Measurements from ENCODE around the gene SURF6.

Gene SURF6

DNA sequence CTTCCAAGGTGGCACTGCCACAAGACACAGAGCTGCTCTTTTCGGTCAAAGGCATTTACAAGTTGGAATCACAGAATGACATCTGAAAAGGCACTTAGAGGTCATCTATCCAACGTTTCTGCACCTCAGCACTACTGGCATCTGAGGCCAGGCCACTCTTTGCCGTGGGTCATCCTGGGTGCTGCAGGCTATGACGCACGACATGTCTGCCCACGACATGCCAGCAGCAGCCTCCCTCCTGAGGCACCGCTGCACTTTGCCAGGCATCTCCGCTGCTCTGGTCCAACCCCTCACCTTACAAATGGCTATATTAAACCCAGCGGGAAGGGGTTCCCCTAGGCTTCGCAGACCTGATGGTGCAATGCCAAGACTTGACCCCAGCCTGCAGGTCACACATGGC lies 31.8 kb upstream of the SURF6 start:
- DNase-seq, result no peak

GRCh38 chr9:133367221-133367620 lies 31.2 kb upstream of the SURF6 start:
- no peak for DNase-seq

GRCh38 chr9:133366435-133366834 lies 30.4 kb upstream of the SURF6 start:
- no peak for DNase-seq

DNA sequence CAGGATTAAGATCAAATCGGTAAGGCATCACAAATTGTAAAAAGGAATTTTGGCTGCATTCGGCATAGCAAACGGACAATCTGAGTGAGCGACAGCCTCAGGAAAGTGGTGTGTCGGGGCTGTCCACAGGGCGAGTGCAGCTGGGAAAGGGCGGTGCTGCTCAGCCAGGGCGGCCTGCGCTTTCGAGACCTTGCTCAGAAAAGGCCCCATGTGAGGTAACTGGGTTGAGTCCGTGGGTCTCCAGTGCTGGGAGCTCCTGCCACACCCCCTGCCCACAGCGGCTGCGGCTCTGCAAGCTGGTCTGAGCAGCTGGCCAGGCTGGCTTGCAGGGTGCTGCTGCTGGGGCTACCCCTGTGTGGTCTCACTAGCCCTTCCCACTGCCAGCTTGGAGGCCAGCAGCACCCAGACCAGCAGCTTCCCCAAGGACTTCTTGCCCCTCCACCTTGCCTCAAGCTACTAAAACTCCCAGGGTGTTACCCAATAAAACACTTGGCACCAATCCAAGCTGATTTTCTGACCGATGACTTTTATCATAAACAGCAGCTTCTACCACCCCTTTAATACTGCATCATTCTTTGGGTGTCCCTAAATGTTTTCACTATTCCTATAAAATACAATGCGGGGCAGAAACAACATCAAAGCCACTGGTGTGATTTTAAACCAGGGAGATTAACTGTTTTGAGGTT lies 26.5 kb upstream of the SURF6 start:
- DNase-seq, result no peak

GRCh38 chr9:133361507-133362092 lies 25.6 kb upstream of the SURF6 start:
- no peak for DNase-seq

GRCh38 chr9:133360400-133361393 lies 24.7 kb upstream of the SURF6 start:
- DNase-seq, result no peak

- DNase-seq, result no peak
Measured at GRCh38 chr9:133359399-133360175, 23.6 kb upstream of the SURF6 start.

- no peak for DNase-seq
Measured at GRCh38 chr9:133357656-133358055, 21.7 kb upstream of the SURF6 start.

DNA sequence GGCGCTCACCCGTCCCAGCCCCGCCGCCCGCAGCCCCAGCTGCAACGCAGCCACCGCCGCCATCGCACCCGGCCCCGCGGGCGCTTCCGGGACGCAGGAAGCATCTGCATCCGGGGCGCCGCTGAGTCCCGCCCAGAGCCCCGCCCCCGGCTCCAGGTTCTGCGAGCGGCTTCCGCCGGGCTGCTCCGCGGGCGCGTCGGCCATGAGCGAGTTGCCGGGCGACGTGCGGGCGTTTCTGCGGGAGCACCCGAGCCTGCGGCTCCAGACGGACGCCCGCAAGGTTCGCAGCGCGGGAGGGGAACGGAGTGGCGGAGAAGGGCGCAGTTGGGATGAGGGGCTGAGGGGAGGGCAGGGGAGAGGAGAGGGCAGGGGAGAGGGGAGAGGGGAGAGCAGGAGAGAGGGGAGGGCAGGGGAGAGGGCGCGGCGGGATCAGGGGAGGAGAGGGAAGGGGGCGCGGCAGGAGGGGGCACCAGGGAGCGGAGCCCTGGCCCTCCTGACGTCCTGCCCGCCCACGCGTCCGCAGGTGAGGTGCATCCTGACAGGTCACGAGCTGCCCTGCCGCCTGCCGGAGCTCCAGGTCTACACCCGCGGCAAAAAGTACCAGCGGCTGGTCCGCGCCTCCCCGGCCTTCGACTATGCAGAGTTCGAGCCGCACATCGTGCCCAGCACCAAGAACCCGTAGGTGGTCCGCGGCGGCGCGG lies 20.6 kb upstream of the SURF6 start, which contains the start of the genes SURF1 and SURF2:
TSS of gene SURF1 (minus strand) at position 97 of the 701 bp plus-strand sequence. CDS start at position 63, 34 bp downstream.
TSS of gene SURF2 (plus strand) at position 160 of the 701 bp plus-strand sequence. CDS start at position 203, 43 bp downstream.
- peak; percentile 84 for DNase-seq

GRCh38 chr9:133355881-133356357 lies 19.9 kb upstream of the SURF6 start:
- DNase-seq, result no peak

DNA sequence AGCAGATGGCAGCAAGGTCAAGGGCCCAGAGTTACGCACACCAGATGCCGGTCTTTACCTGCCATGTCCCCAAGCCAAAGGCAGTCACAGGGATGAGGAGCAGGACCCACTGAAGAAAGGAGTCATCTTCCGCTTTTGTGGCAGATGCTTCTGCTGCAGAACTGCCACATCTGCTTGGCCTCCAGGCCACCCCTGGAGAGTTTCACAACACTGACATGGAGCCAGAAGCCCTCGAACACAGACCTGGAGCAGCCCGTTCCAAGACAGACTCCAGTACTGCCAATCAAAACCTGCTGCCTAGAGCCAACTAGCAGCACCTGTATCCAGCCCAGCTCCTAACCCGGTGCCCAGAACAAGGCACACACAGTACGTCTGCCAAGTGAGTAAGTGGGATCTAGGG lies 18.8 kb upstream of the SURF6 start:
- DNase-seq, result no peak

- DNase-seq, result no peak
Measured at GRCh38 chr9:133353548-133353947, 17.6 kb upstream of the SURF6 start.

DNA sequence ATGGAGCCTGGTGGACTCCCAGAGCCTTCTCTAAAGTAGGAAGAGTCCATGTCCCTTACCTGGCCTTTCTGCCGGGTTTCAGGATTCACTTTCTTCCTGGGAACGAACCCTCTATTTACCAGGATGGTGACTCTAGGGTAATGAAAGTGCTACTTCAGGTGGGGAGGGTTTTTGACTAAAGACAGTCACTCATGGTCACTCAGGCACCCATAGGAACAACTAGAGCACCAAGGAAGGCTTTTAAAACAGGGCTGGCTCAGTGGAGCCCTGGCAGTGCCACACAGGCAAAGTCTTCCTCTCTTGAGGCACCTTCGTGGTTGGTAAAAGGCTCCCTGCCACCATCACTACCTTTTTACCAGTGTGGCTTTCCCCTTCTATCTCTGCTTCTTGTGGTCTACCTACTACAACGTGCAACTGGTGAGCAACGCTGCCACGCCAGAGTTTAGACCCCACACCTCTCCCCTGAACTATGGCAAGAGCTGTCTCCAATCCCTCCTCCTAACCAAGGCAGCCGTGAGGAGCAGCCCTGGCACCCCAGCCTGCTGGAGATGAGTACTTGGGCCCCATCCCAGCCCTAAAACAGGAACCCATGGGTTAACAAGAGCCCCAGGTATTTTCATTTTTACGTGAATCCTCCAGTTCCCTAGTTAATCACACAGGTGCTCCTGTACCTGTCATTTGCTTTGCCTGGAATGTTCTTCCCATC lies 16.8 kb upstream of the SURF6 start:
- no peak for DNase-seq

- no peak for DNase-seq
Measured at GRCh38 chr9:133351908-133352634, 16.1 kb upstream of the SURF6 start.

DNA sequence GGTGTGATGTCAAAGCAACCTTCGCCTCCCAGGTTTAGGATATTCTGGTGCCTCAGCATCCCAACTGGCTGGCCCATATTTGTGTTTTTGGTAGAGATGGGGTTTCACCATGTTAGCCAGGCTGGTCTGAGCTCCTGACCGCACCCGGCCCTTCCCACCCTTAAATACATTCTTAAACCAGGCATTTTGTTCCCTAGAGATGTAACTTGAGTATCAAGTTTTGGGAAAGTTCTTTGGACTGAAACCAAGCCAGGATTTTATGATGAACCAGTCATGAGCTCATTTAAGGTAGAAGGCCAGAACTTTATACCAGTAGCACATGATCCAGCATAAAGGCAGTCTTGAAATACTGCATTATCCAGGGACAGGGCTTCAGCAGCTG lies 15.5 kb upstream of the SURF6 start:
- DNase-seq, result no peak

DNA sequence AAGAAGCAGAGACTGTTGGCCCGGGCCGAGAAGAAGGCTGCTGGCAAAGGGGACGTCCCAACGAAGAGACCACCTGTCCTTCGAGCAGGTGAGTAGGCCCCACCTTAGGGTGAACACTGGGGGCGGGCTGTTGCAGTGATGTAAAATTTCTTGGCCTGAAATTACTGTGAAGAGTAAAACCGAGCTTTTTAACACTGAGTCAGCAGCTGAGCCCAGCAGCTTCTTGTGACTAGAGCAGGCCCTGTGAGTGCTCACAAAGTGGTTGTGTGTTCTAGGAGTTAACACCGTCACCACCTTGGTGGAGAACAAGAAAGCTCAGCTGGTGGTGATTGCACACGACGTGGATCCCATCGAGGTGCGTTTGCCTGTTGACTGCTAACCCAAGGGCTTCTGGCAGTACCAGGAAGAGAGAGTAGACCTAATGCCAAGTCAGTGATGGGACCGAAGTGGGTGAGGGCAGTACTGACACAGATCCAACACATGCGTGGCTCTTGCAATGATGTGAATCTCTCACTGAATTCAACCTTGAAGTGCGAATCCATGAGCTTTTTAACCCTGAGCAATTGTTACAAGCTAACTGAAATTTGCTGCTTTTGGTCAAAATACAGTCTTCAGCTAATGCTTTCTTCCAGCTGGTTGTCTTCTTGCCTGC lies 14.1 kb upstream of the SURF6 start:
- DNase-seq, result no peak

GRCh38 chr9:133348718-133349573 lies 13.0 kb upstream of the SURF6 start:
- no peak for DNase-seq

DNA sequence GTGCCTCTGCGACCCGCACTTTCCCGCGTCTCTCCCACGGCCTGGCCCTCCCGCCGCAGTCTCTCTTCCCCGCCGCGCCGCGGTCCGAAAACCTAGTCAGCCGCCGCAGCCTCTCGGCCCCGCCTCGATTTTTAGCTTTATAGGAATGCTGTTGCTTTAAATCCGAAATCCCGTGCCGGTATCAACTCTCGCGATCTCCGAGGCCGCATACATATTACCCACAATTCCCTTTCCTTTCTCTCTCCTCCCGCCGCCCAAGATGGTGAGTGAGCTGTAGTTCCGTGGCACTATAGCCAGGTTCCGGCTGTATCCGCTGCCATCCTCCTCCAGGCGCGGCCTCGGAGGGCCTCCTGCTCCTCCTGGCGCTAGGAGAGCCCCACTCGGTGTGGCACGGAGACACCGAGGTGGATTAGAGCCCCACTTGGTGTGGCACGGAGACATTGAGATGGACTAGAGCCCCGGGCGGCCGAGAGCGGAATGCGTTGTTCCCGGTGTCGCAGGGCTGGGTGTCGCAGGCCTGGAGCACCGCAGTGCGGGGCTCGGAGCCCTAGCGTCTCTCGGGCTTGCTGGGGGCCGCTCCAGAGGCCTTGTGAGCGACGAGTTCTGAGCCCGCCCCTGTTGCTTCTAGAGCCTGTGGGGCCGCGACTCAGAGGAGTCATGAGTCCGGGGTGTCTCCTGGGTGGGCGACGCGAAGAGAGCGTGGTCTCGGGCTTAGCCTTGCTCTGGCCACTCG lies 12.2 kb upstream of the SURF6 start, which contains the start of the genes MED22 and RPL7A:
TSS of gene MED22 (minus strand) at position 147 of the 733 bp plus-strand sequence. CDS start 1,469 bp downstream, outside the sequence.
TSS of gene RPL7A (plus strand) at position 234 of the 733 bp plus-strand sequence. CDS start at position 260, 26 bp downstream.
- DNase-seq, result peak; percentile 91

Measured in central memory CD4-positive, alpha-beta T cell (primary cell).